ENCODE measurements around the gene FBXW2.
A peak's percentile ranks its signal among the peaks of the same experiment; 100 is the strongest.

The FBXW2 gene

DNA sequence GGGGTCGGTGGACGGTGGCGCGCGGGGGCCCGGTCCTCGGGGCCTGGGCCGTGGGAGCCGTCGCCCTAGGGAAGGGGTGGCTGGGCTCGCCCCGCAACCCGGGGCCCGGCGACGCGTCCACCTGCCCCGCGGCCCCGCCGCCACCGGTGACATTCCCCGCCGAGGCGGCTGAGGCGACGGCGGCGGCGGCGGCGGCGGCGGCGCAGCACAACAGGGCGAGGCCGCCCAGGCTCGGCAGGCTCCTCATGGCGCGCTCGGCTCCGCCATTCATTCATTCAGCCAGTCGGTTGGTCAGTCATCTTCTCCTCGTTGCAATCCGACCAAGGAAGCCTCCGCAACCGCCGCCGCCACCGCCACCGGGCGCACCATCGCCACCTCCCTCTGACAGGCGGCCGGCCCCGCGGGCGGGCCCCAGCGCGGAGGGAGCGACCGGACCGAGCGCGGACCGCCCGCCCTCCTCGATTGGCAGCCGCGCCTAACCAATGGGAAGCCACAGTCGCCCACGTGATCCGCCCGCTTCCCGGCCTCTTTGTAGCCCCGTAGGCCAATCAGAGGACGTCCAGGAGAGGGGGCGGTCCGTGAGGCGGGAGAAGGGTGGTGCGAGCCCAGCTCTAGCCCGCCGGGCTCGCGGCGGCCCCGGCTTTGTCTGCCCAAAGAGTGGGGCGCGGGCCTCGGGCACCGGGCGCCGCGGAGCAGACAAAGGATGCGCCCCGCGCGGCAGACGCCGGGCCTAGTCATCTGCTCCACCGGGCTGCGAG is 78.9 kb downstream of the FBXW2 start, which contains the start of gene MEGF9:
TSS of gene MEGF9 (minus strand) at position 383 of the 758 bp plus-strand sequence. CDS start at position 271, 112 bp downstream.
- peak within 1 kb of the TSS; percentile 98 for H3K4me3 ChIP-seq (replicated peaks; ENCODE audit: insufficient read depth, low read length)
- peak within 1 kb of the TSS; percentile 68 for H3K27ac ChIP-seq (replicated peaks)
- no peaks in the 10 kb centered on the region for H3K27me3 ChIP-seq (ENCODE audit: insufficient read depth, poor library complexity, severe bottlenecking)
- TF ChIP-seq POLR2AphosphoS5 (IDR thresholded peaks at IDR 0.05; ENCODE audit: low read depth) (peak; percentile 69), REST (IDR thresholded peaks at IDR 0.05; ENCODE audit: insufficient replicate concordance, low read depth) (no peak)
- DNase-seq (ENCODE audit: low read depth in 1 of 2, low spot score in 1 of 2): peak; percentile 91 to 98

GRCh38 chr9:120713257-120714087 is 79.7 kb downstream of the FBXW2 start:
- Histone ChIP-seq H3K27me3 (ENCODE audit: insufficient read depth, poor library complexity, severe bottlenecking) (no peaks in the 10 kb centered on the region), H3K27ac (replicated peaks) (peak overlapping the region; percentile 68), H3K4me3 (replicated peaks; ENCODE audit: insufficient read depth, low read length) (peak overlapping the region; percentile 98)
- peak in 1 of 2 experiments; percentile 56 for DNase-seq (ENCODE audit: low read depth in 1 of 2, low spot score in 1 of 2)
- TF ChIP-seq POLR2AphosphoS5 (IDR thresholded peaks at IDR 0.05; ENCODE audit: low read depth) (no peak), REST (IDR thresholded peaks at IDR 0.05; ENCODE audit: insufficient replicate concordance, low read depth) (no peak), SPI1 (IDR thresholded peaks at IDR 0.05; ENCODE audit: borderline replicate concordance, low read depth) (no peak)
- TF ChIP-seq, protein P1, sequence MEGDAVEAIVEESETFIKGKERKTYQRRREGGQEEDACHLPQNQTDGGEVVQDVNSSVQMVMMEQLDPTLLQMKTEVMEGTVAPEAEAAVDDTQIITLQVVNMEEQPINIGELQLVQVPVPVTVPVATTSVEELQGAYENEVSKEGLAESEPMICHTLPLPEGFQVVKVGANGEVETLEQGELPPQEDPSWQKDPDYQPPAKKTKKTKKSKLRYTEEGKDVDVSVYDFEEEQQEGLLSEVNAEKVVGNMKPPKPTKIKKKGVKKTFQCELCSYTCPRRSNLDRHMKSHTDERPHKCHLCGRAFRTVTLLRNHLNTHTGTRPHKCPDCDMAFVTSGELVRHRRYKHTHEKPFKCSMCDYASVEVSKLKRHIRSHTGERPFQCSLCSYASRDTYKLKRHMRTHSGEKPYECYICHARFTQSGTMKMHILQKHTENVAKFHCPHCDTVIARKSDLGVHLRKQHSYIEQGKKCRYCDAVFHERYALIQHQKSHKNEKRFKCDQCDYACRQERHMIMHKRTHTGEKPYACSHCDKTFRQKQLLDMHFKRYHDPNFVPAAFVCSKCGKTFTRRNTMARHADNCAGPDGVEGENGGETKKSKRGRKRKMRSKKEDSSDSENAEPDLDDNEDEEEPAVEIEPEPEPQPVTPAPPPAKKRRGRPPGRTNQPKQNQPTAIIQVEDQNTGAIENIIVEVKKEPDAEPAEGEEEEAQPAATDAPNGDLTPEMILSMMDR (IDR thresholded peaks at IDR 0.05; ENCODE audit: insufficient read depth, low read length): no peak

DNA sequence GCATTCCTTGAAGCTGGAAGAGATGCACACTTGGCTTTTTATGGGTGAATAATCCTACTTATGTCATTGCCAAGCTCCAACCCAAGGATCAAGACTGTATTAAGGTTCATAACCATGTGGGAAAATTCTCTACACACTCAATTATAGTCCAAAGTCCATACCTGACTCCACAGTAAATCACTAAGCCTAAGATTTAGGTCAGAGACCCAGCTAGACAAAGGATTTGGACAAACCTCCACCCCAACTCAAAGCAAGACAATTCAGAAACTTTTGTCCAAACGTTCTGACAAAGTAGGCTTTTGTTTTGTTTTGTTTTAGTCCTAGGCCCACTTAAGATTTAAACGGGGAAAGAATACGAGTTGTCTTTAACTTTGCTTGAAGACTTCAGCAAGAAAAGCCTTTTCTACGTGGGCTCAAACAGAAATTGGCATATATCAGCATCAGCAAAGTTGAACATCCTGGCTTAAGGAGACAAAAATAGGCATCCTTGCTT is 80.6 kb downstream of the FBXW2 start:
- Histone ChIP-seq H3K27ac (replicated peaks) (peak overlapping the region; percentile 68), H3K4me3 (replicated peaks; ENCODE audit: insufficient read depth, low read length) (peak overlapping the region; percentile 98), H3K27me3 (ENCODE audit: insufficient read depth, poor library complexity, severe bottlenecking) (no peaks in the 10 kb centered on the region)
- no peak for TF ChIP-seq GABPA (IDR thresholded peaks at IDR 0.05; ENCODE audit: low read depth)
- TF ChIP-seq, protein P1 (IDR thresholded peaks at IDR 0.05; ENCODE audit: insufficient read depth, low read length): no peak
- TF ChIP-seq REST (IDR thresholded peaks at IDR 0.05; ENCODE audit: insufficient replicate concordance, low read depth): no peak
- TF ChIP-seq SPI1 (IDR thresholded peaks at IDR 0.05; ENCODE audit: borderline replicate concordance, low read depth): no peak
- TF ChIP-seq POLR2AphosphoS5 (IDR thresholded peaks at IDR 0.05; ENCODE audit: low read depth): no peak
- no peak for DNase-seq (ENCODE audit: low read depth in 1 of 2, low spot score in 1 of 2)

Data from HL-60 (cell line).